Activated naive CD4-positive, alpha-beta T cell treated with Interleukin-2 at 50 U/mL for 16 hours (primary cell): ENCODE results near the gene INHBB.

Experiments used
- DNase-seq: peaks from one replicate; pipeline ENCODE4 v3.0.0-alpha.2; 2020

The INHBB gene

GRCh38 chr2:120360307-120360855 lies 14.4 kb downstream of the INHBB start:
- DNase-seq: no peak

- no peak for DNase-seq
These were observed 17.0 kb downstream of the INHBB start for GRCh38 chr2:120362926-120363325.

GRCh38 chr2:120365236-120365793 lies 19.4 kb downstream of the INHBB start:
- DNase-seq: no peak

- DNase-seq: no peak
These were observed 20.8 kb downstream of the INHBB start for GRCh38 chr2:120366698-120367097.

- DNase-seq: no peak
These were observed 21.3 kb downstream of the INHBB start for GRCh38 chr2:120367221-120367620.

GRCh38 chr2:120367649-120368048 lies 21.7 kb downstream of the INHBB start:
- DNase-seq: no peak

GRCh38 chr2:120368086-120368485 lies 22.1 kb downstream of the INHBB start:
- DNase-seq: no peak

- DNase-seq: no peak
These were observed 23.3 kb downstream of the INHBB start for GRCh38 chr2:120369250-120369649.

GRCh38 chr2:120371969-120372625 lies 26.2 kb downstream of the INHBB start:
- DNase-seq: no peak

- no peak for DNase-seq
These were observed 26.9 kb downstream of the INHBB start for GRCh38 chr2:120372816-120373215.

- no peak for DNase-seq
These were observed 27.5 kb downstream of the INHBB start for GRCh38 chr2:120373424-120373823.

GRCh38 chr2:120374821-120375220 lies 28.9 kb downstream of the INHBB start:
- DNase-seq: no peak

GRCh38 chr2:120375251-120376020 lies 29.5 kb downstream of the INHBB start:
- DNase-seq: no peak

GRCh38 chr2:120376101-120376500 lies 30.2 kb downstream of the INHBB start:
- DNase-seq: no peak

GRCh38 chr2:120376679-120377640 lies 31.0 kb downstream of the INHBB start:
- DNase-seq: no peak

- no peak for DNase-seq
These were observed 32.7 kb downstream of the INHBB start for GRCh38 chr2:120378605-120379004.

GRCh38 chr2:120379916-120380893 lies 34.3 kb downstream of the INHBB start:
- DNase-seq: no peak

GRCh38 chr2:120381192-120381591 lies 35.3 kb downstream of the INHBB start:
- DNase-seq: no peak

GRCh38 chr2:120381661-120382060 lies 35.7 kb downstream of the INHBB start:
- no peak for DNase-seq

GRCh38 chr2:120382541-120383144 lies 36.7 kb downstream of the INHBB start:
- DNase-seq: no peak

GRCh38 chr2:120383191-120383590 lies 37.3 kb downstream of the INHBB start:
- DNase-seq: no peak
